Measurements from ENCODE around the gene HDAC7. TPM values are rescaled to one million over a fixed set of nuclear protein-coding genes. Genes with fewer than 3 reads are reported as not detected.

Gene HDAC7
- total RNA-seq, 1 donor from 2014 or later: 67.9 TPM

GRCh38 chr12:47801170-47801903, 18.4 kb downstream of the HDAC7 start:
- no peak overlapping the region for H3K4me3 Mint-ChIP-seq (ENCODE audit: unreplicated experiment)
- peaks cover 26% of the 10 kb centered on the region for H3K4me1 Mint-ChIP-seq (ENCODE audit: low read depth, unreplicated experiment)
- H3K27me3 Mint-ChIP-seq (ENCODE audit: unreplicated experiment): peaks cover 4% of the 10 kb centered on the region
- H3K27ac Mint-ChIP-seq (ENCODE audit: unreplicated experiment): no peak overlapping the region
- H3K36me3 Mint-ChIP-seq (ENCODE audit: unreplicated experiment): no peaks in the 10 kb centered on the region
- TF ChIP-seq CTCF (IDR thresholded peaks at IDR 0.05; ENCODE audit: partially characterized antibody, unreplicated experiment): no peak
- no peak for DNase-seq
- H3K9me3 Mint-ChIP-seq (ENCODE audit: unreplicated experiment): peaks cover 4% of the 10 kb centered on the region

- Mint-ChIP-seq H3K27ac (ENCODE audit: unreplicated experiment) (no peak overlapping the region), H3K9me3 (ENCODE audit: unreplicated experiment) (peaks cover 4% of the 10 kb centered on the region), H3K4me3 (ENCODE audit: unreplicated experiment) (no peak overlapping the region), H3K27me3 (ENCODE audit: unreplicated experiment) (peaks cover 4% of the 10 kb centered on the region), H3K4me1 (ENCODE audit: low read depth, unreplicated experiment) (peaks cover 26% of the 10 kb centered on the region), H3K36me3 (ENCODE audit: unreplicated experiment) (no peaks in the 10 kb centered on the region)
- no peak for TF ChIP-seq CTCF (IDR thresholded peaks at IDR 0.05; ENCODE audit: partially characterized antibody, unreplicated experiment)
- DNase-seq: no peak
Observed at GRCh38 chr12:47800582-47800981, 19.1 kb downstream of the HDAC7 start.

- DNase-seq: no peak
- Mint-ChIP-seq H3K27me3 (ENCODE audit: unreplicated experiment) (peaks cover 2% of the 10 kb centered on the region), H3K4me1 (ENCODE audit: low read depth, unreplicated experiment) (peaks cover 23% of the 10 kb centered on the region), H3K36me3 (ENCODE audit: unreplicated experiment) (no peaks in the 10 kb centered on the region), H3K4me3 (ENCODE audit: unreplicated experiment) (no peak overlapping the region), H3K9me3 (ENCODE audit: unreplicated experiment) (peaks cover 4% of the 10 kb centered on the region), H3K27ac (ENCODE audit: unreplicated experiment) (no peak overlapping the region)
- no peak for TF ChIP-seq CTCF (IDR thresholded peaks at IDR 0.05; ENCODE audit: partially characterized antibody, unreplicated experiment)
Observed at GRCh38 chr12:47799357-47799955, 20.2 kb downstream of the HDAC7 start.

- Mint-ChIP-seq H3K4me3 (ENCODE audit: unreplicated experiment) (no peak overlapping the region), H3K36me3 (ENCODE audit: unreplicated experiment) (peaks cover 5% of the 10 kb centered on the region), H3K27me3 (ENCODE audit: unreplicated experiment) (peaks cover 6% of the 10 kb centered on the region), H3K9me3 (ENCODE audit: unreplicated experiment) (peaks cover 4% of the 10 kb centered on the region), H3K4me1 (ENCODE audit: low read depth, unreplicated experiment) (peaks cover 16% of the 10 kb centered on the region), H3K27ac (ENCODE audit: unreplicated experiment) (no peak overlapping the region)
- no peak for DNase-seq
- no peak for TF ChIP-seq CTCF (IDR thresholded peaks at IDR 0.05; ENCODE audit: partially characterized antibody, unreplicated experiment)
Observed at GRCh38 chr12:47798382-47798948, 21.2 kb downstream of the HDAC7 start.

- H3K9me3 Mint-ChIP-seq (ENCODE audit: unreplicated experiment): peaks cover 6% of the 10 kb centered on the region
- H3K36me3 Mint-ChIP-seq (ENCODE audit: unreplicated experiment): peaks cover 5% of the 10 kb centered on the region
- peaks cover 6% of the 10 kb centered on the region for H3K27me3 Mint-ChIP-seq (ENCODE audit: unreplicated experiment)
Observed at GRCh38 chr12:47797441-47797840, 22.3 kb downstream of the HDAC7 start.

More at GRCh38 chr12:47797441-47797840, 22.3 kb downstream of the HDAC7 start:
- no peak overlapping the region for H3K27ac Mint-ChIP-seq (ENCODE audit: unreplicated experiment)
- H3K4me3 Mint-ChIP-seq (ENCODE audit: unreplicated experiment): no peak overlapping the region
- no peak for TF ChIP-seq CTCF (IDR thresholded peaks at IDR 0.05; ENCODE audit: partially characterized antibody, unreplicated experiment)
- DNase-seq: no peak
- peaks cover 12% of the 10 kb centered on the region for H3K4me1 Mint-ChIP-seq (ENCODE audit: low read depth, unreplicated experiment)

All from glutamatergic neuron (in vitro differentiated cells).